ENCODE data around the gene ZBTB7C. TPM values are rescaled to one million over a fixed set of nuclear protein-coding genes. Genes with fewer than 3 reads are reported as not detected.

The ZBTB7C gene
- total and polyA plus RNA-seq, 2 of the 4 experiments (the other 2 are of a cell fraction), result not detected

GRCh38 chr18:48394176-48394575 lies 15.0 kb downstream of the ZBTB7C start:
- Histone ChIP-seq H2BK5ac (ENCODE audit: low read depth, low read length, poor library complexity, severe bottlenecking) (no peak overlapping the region), H3K23ac (ENCODE audit: low read depth, low read length) (no peak overlapping the region), H2AK5ac (ENCODE audit: low read depth, low read length) (no peak overlapping the region), H3K4ac (ENCODE audit: low read depth, low read length) (no peak overlapping the region), H4K8ac (ENCODE audit: low read depth in 2 of 2, low read length in 2 of 2) (no peak overlapping the region), H3K27me3 (ENCODE audit: control insufficient read depth, insufficient read depth, low read length) (peaks cover 38% of the 10 kb centered on the region), H3K4me2 (ENCODE audit: low read depth, low read length) (no peak overlapping the region), H3K9me3 (ENCODE audit: control insufficient read depth, insufficient read depth, low read length) (no peaks in the 10 kb centered on the region), H2BK15ac (ENCODE audit: low read depth, low read length) (no peak overlapping the region), H3K18ac (ENCODE audit: low read depth, low read length) (no peak overlapping the region), H3K56ac (ENCODE audit: extremely low read depth, insufficient read depth, low read length) (no peak overlapping the region), H3K14ac (replicated peaks; ENCODE audit: low read depth, low read length) (no peak overlapping the region), H2AK9ac (replicated peaks; ENCODE audit: low read depth, low read length, poor library complexity) (no peak overlapping the region), H3K9me1 (ENCODE audit: insufficient read depth, low read length) (no peaks in the 10 kb centered on the region), H2AFZ (replicated peaks; ENCODE audit: low read length, poor library complexity) (no peak overlapping the region), H3K36me3 (ENCODE audit: control insufficient read depth, insufficient read depth, low read length) (no peaks in the 10 kb centered on the region), H4K20me1 (ENCODE audit: insufficient read depth, low read length) (no peaks in the 10 kb centered on the region), H4K91ac (ENCODE audit: insufficient read depth, low read depth, low read length) (no peak overlapping the region), H3K79me1 (ENCODE audit: low read depth in 1 of 2, low read length in 2 of 2) (no peaks in the 10 kb centered on the region), H3K4me3 (ENCODE audit: insufficient read depth, low read depth, low read length) (no peak overlapping the region), H3K9ac (ENCODE audit: low read depth, low read length) (no peak overlapping the region), H3K27ac (ENCODE audit: insufficient read depth, low read length) (no peak overlapping the region), H3K4me1 (ENCODE audit: control insufficient read depth, insufficient read depth, low read length) (no peaks in the 10 kb centered on the region), H2BK120ac (ENCODE audit: low read depth, low read length) (no peak overlapping the region), H4K5ac (ENCODE audit: low read depth, low read length) (no peak overlapping the region), H2BK20ac (ENCODE audit: low read depth, low read length) (no peak overlapping the region)
- ChIA-PET CTCF (no interaction called here), POLR2A (ENCODE audit: unreplicated experiment) (no interaction called here)
- ATAC-seq (ENCODE audit: low read depth) (no peak), DNase-seq (no peak)
- WGBS, 2 experiments (ENCODE audit: extremely low coverage in 2 of 2, insufficient read length in 1 of 2), result 44% methylated on average over 3 of the region's 5 CpGs; no CpG with 5 or more reads in 1 of the 2 experiments
- TF ChIP-seq POLR2A (IDR thresholded peaks at IDR 0.05; ENCODE audit: low read depth, low read length), result no peak
- no peak for TF ChIP-seq RFX5 (IDR thresholded peaks at IDR 0.05; ENCODE audit: low read depth, low read length)
- no peak for TF ChIP-seq FOS (IDR thresholded peaks at IDR 0.05; ENCODE audit: low read depth, low read length)
- no peak for TF ChIP-seq CEBPB (IDR thresholded peaks at IDR 0.05; ENCODE audit: low read depth, low read length)
- TF ChIP-seq RAD21 (IDR thresholded peaks at IDR 0.05; ENCODE audit: low read length), result no peak
- no peak for TF ChIP-seq CHD1 (IDR thresholded peaks at IDR 0.05; ENCODE audit: low read depth, low read length)
- no peak for TF ChIP-seq MAFK (IDR thresholded peaks at IDR 0.05; ENCODE audit: low read depth, low read length)
- no peak for TF ChIP-seq MXI1 (IDR thresholded peaks at IDR 0.05; ENCODE audit: borderline replicate concordance, low read depth, low read length)
- dilution Hi-C loops (cut with HindIII; ENCODE audit: low sequenced_read_pairs, unreplicated experiment), result no loop called here
- intact Hi-C loops (cut with micrococcal nuclease), result no loop called here
- no TSS peak for BruUV-seq (replicated peaks)
- in situ Hi-C loops (cut with MboI; ENCODE audit: low sequenced_read_pairs), result no loop called here
